HG02610 (cell line): Measurements from ENCODE around the gene KIZ.

Experiments
- ATAC-seq: cut with Tn5 transposase; IDR thresholded peaks from one replicate; pipeline ENCODE4 v1.9.1; 2021; ENCODE audit warnings: mild to moderate bottlenecking, moderate library complexity; ENCODE audit not compliant: unreplicated experiment

The KIZ gene

GRCh38 chr20:21173485-21173884, 47.6 kb downstream of the KIZ start:
- no peak for ATAC-seq

DNA sequence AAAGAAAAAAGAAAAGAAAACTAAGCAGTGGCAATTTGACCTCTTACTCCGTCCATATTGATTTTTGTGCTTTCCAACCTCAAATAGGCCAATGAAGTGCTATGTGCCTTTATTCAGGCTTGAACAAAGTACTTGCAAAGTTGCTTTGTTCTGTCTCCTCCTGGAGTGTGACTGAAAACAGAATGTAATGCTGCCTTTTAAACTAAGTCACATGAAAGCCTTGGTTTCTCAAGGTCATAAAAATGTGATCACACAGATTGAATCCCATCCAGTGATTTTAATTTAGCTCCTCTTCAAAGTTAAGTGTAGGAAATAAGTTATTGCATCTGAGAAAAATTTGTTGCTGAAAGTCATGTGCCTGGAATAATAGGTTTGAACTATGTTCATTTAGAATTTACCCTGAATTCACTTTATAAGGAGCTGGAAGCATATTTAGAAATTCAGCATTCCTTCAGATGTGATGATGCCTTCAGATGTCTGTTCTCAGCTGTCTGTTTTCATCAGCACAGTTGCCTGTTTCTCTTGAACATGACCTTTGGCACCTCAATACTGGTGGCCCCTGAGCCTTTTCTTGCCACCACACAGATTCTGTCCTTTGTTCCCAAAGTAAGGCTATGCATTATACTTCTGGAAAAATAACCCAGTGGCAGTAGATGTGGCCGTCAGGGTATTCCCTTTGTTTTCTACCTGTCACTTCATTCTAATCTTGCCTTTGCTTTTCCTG, 48.8 kb downstream of the KIZ start:
- ATAC-seq = no peak

- ATAC-seq = no peak
These were observed 49.6 kb downstream of the KIZ start for GRCh38 chr20:21175433-21175832.

- ATAC-seq = no peak
These were observed 51.9 kb downstream of the KIZ start for GRCh38 chr20:21177767-21178166.

DNA sequence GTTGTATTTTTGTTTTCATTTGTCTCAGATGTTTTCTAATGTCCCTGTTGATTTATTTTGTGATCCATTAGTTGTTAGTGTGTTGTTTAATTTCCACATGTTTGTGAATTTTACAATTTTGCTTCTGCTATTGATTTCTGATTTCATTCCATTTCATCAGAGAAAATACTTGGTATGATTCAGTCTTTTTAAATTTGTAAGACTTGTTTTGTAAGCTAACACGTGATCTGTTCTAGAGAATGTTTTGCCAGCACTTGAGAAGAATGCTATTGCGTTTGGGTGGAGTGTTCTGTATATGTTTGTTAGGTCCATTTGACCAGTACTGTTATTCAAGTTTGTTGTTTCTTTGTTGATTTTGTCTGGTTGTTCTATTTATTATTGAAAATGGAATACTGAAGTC, 53.9 kb downstream of the KIZ start:
- ATAC-seq = no peak

DNA sequence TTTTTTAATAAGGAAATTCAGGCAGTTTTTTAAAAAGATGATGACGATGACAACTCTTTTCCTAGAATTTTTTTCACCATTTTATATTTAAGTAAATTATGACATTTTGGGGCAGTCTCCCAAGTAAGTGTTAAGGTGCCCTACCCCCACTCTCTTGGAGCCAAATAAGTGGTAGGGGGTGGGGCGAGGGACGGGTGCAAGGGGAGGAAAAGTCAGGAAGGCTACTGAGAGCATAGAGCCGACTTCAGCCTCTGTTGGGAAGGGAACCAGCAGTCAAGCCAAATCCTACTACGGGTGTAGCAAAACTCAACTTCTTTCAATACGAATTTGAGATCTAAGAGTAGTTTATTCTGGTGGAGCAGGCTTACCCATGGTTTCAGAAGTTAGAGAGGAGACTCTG, 54.4 kb downstream of the KIZ start:
- ATAC-seq = no peak

DNA sequence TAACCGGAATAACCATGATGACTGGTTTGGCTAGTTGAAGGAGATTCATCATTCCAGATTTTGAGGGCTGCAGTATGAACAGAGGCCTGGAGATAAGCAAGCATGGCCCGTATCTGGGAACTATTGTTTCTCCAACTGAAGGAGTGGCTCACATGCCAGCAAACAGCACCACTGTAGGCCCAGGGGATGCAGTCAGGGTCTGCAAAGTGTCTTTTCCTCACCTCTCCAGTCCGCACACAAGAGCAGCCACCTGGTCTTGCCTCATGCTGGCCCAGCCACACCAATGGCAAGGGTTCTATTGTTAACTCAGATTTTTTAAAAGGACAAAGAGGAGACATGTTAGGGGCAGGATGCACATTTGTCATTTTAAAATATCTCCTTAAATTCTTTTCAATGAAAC, 55.1 kb downstream of the KIZ start:
- ATAC-seq = no peak

GRCh38 chr20:21182832-21183563, 57.1 kb downstream of the KIZ start:
- ATAC-seq = no peak

DNA sequence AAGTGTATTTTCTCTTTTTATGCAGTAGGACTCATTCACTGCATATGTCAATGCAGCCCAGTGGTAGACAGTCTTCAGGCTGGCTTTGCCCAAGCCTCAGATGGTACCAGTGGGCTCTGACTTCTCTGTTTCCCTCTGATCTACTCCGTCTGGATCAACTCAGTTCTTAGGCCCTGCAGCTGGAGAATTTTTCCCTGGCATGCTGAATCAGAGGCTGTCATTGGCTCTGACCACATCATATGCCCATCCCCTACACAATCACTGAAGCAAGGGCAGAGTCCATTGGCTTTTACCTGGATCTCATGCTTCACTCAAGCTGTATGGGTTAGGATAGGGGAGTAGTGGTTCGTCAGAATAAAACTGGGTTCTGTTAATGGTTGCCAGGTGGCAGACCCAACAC, 57.8 kb downstream of the KIZ start:
- no peak for ATAC-seq

- no peak for ATAC-seq
These were observed 58.9 kb downstream of the KIZ start for GRCh38 chr20:21184819-21185218.

DNA sequence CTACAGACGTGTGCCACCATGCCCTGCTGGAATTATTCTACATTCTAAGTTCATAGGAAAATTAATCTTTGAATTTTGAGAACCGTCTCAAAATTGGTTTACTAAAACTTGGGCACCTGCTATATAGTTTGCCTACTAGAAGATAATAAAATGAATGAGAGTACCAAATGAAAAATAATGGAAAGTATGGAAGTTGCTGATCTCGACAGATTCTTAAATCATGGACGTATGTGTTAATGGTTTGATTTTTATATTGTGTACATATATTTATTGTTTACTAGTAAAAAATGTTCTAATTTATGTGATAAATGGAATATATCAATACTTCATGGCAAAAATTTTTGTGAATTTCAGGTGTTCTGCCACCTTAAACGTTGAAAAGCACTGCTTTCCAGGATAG, 60.0 kb downstream of the KIZ start:
- ATAC-seq = no peak

GRCh38 chr20:21189761-21190523, 64.1 kb downstream of the KIZ start:
- ATAC-seq = no peak

DNA sequence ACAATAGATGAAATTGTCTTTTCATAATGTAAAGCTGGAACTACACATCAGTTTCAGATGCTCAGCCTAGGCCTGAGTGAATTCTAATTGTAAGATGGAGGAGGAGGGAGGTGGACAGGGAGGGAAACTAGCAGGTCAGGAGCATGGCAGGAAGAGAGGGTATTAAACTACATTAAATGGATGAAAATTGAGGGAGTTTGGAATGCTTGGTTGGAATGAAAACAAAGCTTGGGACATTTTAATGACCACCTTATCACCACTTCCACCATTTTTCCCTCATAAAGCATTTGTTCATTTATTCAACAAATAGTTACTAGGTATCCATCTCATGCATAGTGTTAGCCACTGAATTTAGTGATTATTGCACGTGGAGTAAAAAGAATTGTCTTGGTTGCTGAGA, 65.0 kb downstream of the KIZ start:
- no peak for ATAC-seq

DNA sequence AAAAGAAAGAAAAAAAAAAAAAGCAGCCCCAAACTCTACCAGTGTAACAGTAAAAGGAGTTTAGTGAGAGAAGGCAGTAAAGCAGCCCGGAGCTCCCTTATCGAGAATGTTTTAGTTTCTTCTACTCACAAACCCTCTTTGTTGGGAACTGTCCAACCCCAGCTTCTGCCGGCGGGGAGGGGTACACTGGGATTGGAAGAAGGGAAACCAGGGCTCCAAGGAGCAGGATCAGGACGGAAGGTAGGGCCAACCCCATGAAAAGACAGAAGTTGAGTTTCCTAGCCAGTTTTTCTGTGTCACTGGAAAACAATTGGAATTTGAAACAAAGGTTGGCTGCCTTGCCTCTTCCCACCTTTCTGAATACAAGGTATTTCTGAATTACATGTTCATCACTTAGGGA, 66.0 kb downstream of the KIZ start:
- ATAC-seq = no peak

DNA sequence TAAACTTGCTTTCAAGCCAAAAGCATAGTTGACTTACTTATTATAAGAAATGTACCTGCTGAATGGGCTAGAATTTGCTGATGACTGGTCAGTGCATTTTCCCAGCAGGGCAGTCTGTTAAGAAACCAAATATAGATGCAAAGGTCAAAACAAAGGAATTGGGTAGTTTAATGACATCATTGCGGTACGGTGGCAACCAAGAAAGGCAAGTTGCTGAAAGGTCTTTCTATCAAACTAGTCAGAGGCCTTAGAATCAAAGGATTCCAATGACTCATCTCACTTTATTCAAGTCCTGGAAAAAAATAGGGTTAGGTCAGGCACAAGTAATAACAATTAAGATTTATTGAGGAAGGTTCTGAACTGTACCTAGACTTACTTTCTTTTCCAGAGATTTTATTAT, 76.4 kb downstream of the KIZ start:
- ATAC-seq = no peak

DNA sequence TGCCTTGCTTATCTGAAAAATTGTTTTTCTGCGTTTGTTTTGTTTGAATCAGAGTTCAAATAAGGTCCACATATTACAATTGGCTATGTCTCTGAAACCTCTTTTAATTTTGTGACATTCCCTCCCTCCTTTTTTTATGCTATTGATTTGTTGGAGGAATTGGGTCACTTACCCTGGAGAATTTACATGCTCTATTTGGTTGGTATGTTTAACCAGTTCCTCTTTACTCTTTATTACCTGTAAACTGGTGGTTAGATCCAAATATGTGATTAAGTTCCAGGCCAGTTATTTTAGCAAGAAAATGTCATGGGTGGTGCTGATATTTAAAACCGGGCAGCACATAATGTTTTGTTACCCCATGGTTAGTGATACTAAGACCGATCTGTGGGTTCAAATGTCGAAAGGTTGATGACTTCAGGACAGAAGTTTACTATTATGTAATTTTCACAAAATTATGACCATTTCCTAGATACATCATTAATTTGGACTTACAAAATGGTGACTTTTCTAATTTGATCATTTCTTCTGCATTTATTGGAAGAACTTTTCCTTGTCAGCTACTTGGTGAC, 77.3 kb downstream of the KIZ start:
- ATAC-seq = no peak

- ATAC-seq = no peak
These were observed 80.7 kb downstream of the KIZ start for GRCh38 chr20:21206584-21206983.

DNA sequence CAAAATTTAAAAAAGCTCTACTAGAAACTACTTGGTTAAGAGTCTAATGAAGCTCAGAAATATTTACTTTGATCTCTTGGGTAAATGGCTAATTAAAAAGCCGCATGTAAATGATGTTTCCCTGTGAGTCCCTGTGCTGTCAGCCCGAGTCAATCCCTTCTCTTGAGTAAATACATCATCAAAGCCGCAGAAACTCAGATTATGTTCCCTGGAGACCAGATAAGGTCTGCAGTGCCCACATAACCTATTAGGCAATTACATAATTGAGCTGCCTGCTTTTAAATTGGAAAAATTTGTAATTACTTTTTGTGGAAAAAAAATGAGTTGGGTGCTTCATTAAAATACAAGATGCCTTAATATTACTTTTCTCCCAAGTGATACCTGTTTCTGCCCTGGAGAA, 83.1 kb downstream of the KIZ start:
- no peak for ATAC-seq

DNA sequence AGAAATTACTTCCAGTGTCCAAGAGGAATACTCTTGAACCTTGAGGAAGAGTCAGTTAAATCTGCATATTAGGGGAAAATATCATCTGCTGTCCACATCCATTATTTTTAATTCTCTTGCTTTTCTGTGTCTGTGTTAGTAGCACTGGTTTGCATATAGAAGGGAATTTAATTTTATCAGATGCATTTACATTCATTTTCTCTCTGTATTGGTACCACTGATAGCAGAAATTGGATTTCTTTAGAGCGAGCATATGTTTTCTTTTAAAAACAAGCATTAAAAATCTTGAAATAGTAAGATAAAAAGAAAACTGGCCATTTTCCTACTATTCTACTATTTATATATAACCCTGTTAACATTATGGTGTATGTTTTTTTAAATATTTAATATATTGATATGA, 83.8 kb downstream of the KIZ start:
- ATAC-seq = no peak

DNA sequence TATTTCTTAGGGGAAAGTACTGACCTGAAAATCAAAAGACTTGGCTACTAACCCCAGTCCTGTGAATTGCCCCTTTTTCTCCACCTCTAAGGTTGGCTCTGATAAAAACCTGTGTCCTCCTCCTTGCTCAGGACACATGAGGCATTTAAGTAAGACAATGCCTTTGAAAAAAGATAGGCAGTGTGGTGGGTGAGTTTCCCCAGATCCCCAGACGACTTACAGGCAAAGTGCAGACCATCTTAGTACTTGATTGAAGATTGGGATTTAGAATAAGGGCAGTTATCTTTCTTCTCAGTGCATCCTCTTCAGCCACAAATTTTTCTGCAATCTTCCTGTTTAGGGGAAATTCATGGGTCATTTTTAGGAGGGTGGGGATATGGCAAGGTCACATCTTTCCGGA, 87.8 kb downstream of the KIZ start:
- ATAC-seq = no peak

DNA sequence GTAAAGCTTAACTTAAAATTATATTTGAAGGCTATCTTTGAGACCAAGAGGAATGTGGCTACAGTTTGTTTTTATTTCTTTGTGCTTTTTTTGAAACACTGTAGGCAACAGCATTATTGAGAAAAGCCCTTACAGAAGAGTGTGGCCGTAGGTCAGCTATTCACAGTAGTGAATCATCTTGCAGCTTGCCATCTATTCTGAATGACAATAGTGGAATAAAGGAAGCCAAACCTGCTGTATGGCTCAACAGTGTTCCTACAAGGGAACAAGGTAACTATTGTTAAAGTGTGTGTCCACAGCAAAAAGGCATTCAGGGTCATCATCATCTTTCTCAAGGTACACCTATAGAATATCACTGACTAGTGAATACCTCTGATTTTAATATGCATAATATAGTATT, 88.5 kb downstream of the KIZ start:
- no peak for ATAC-seq

GRCh38 chr20:21219686-21220085, 93.8 kb downstream of the KIZ start:
- ATAC-seq = no peak
